CD4-positive, alpha-beta T cell (primary cell): ENCODE data around the gene YARS1. TPM values are rescaled to one million over a fixed set of nuclear protein-coding genes. Genes with fewer than 3 reads are reported as not detected.

ENCODE experiments used
- ATAC-seq: fragments of 200-7000 bp; cut with Tn5 transposase; one replicate; pipeline ENCODE4 v1.10.0; 2022; ENCODE audit warnings: mild to moderate bottlenecking; ENCODE audit not compliant: poor library complexity
- CTCF ChIA-PET: fragments of 350-600 bp; sonication (Branson Sonifier 250); formaldehyde crosslinking; loops from one replicate; lab custom pipeline; 2021; ENCODE audit warnings: antibody characterized with exemption, inconsistent platforms; lab: Charles Lee
- POLR2A ChIA-PET: fragments of 350-600 bp; sonication (Branson Sonifier 250); formaldehyde crosslinking; loops from one replicate; lab custom pipeline; 2021; ENCODE audit warnings: antibody characterized with exemption, inconsistent platforms; lab: Charles Lee
- DNase-seq, 14 experiments: peaks; one replicate each; pipeline ENCODE4 v3.0.0-alpha.2; 2013 to 2020; ENCODE audit warnings: mixed read lengths in 2 of 14
- H3K27ac ChIP-seq, 2 donors: one replicate each; pipeline versions ENCODE4 v1.5.1 to v1.7.0; 2013; ENCODE audit warnings: low read length in 2 of 2, low read depth in 1 of 2, mild to moderate bottlenecking in 1 of 2
- H3K27me3 ChIP-seq, 2 experiments: 1 replicate in 1 of 2; 2 replicates in 1 of 2; pipeline versions ENCODE4 v1.6.1 to v1.7.0; 2013; ENCODE audit warnings: low read length in 2 of 2, control low read depth in 1 of 2, mild to moderate bottlenecking in 1 of 2, moderate library complexity in 1 of 2; ENCODE audit not compliant: insufficient read depth in 2 of 2, control insufficient read depth in 1 of 2
- H3K36me3 ChIP-seq: one replicate; pipeline ENCODE4 v1.6.1; 2013; ENCODE audit warnings: low read length, control low read depth; ENCODE audit not compliant: insufficient read depth
- H3K4me1 ChIP-seq: one replicate; pipeline ENCODE4 v1.6.1; 2013; ENCODE audit warnings: low read length, control low read depth; ENCODE audit not compliant: insufficient read depth
- H3K4me3 ChIP-seq: one replicate; pipeline ENCODE4 v1.5.1; 2013; ENCODE audit warnings: mild to moderate bottlenecking, low read length, moderate library complexity
- H3K9me3 ChIP-seq, 2 experiments: 1 replicate in 1 of 2; 2 replicates in 1 of 2; pipeline versions ENCODE4 v1.6.1 to v1.7.0; 2013; ENCODE audit warnings: low read length in 2 of 2, mild to moderate bottlenecking in 2 of 2, control low read depth in 1 of 2, moderate library complexity in 1 of 2; ENCODE audit not compliant: control insufficient read depth in 1 of 2, insufficient read depth in 1 of 2
- H3K27ac Mint-ChIP-seq: one replicate; pipeline ENCODE4 v1.8.0; 2020; ENCODE audit warnings: mixed read lengths
- H3K27me3 Mint-ChIP-seq: one replicate; pipeline ENCODE4 v1.8.0; 2021; ENCODE audit warnings: mixed read lengths
- H3K36me3 Mint-ChIP-seq: one replicate; pipeline ENCODE4 v1.8.0; 2021; ENCODE audit warnings: low read depth, mixed read lengths
- H3K4me1 Mint-ChIP-seq: one replicate; pipeline ENCODE4 v1.8.0; 2021; ENCODE audit warnings: low read depth, mixed read lengths
- H3K4me3 Mint-ChIP-seq: one replicate; pipeline ENCODE4 v1.8.0; 2020; ENCODE audit warnings: mild to moderate bottlenecking, mixed read lengths
- H3K9me3 Mint-ChIP-seq: one replicate; pipeline ENCODE4 v1.8.0; 2020; ENCODE audit warnings: mixed read lengths
- intact Hi-C, 2 experiments: fragments of 100-400 bp; cut with DNase I in 1 of 2; cut with micrococcal nuclease in 1 of 2; formaldehyde crosslinking; loops; one replicate each; pipeline versions ENCODE4 v1.15.1 to v1.9.0; 2023 to 2025; cut with DNase I, micrococcal nuclease
- total RNA-seq, 174 experiments: library from RNA in 2 of 174; stranded (reverse) in 2 of 174; gene quantifications; one replicate each; pipeline ENCODE4 v1.2.3 and lab custom pipeline; 2021 to 2026
- TF ChIP-seq, protein P1 (sequence below): fragments of 200-600 bp; IDR thresholded peaks from one replicate; pipeline ENCODE4 v1.8.0; 2022; ENCODE audit warnings: antibody characterized with exemption, mild to moderate bottlenecking

The YARS1 gene
- total RNA-seq, 2 experiments from 2014 or later = 67.6 to 73.2 TPM

GRCh38 chr1:32770221-32770731 is 46.9 kb downstream of the YARS1 start:
- ATAC-seq (no peak), DNase-seq (no peak)
- Histone ChIP-seq H3K9me3 (no peaks in the 10 kb centered on the region), H3K36me3 (peaks cover 5% of the 10 kb centered on the region), H3K4me3 (no peak overlapping the region), H3K27ac (no peak overlapping the region), H3K27me3 (no peaks in the 10 kb centered on the region), H3K4me1 (peaks cover 8% of the 10 kb centered on the region)
- ChIA-PET CTCF (interaction anchor here (1.8 kb wide), 1 partner anchor 58 kb away, joined by 9 read pairs; no protein-coding TSS in a partner anchor), POLR2A (no interaction called here)
- H3K4me3 Mint-ChIP-seq = no peak overlapping the region
- no peaks in the 10 kb centered on the region for H3K27me3 Mint-ChIP-seq
- no peak overlapping the region for H3K27ac Mint-ChIP-seq
- TF ChIP-seq, protein P1, sequence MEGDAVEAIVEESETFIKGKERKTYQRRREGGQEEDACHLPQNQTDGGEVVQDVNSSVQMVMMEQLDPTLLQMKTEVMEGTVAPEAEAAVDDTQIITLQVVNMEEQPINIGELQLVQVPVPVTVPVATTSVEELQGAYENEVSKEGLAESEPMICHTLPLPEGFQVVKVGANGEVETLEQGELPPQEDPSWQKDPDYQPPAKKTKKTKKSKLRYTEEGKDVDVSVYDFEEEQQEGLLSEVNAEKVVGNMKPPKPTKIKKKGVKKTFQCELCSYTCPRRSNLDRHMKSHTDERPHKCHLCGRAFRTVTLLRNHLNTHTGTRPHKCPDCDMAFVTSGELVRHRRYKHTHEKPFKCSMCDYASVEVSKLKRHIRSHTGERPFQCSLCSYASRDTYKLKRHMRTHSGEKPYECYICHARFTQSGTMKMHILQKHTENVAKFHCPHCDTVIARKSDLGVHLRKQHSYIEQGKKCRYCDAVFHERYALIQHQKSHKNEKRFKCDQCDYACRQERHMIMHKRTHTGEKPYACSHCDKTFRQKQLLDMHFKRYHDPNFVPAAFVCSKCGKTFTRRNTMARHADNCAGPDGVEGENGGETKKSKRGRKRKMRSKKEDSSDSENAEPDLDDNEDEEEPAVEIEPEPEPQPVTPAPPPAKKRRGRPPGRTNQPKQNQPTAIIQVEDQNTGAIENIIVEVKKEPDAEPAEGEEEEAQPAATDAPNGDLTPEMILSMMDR = no peak
- intact Hi-C loops = loop anchor here (5.0 to 10.0 kb wide), 2 partner anchors 365 to 368 kb away; no protein-coding TSS in a partner anchor
- peaks cover 5% of the 10 kb centered on the region for H3K36me3 Mint-ChIP-seq
- no peaks in the 10 kb centered on the region for H3K9me3 Mint-ChIP-seq
- peaks cover 5% of the 10 kb centered on the region for H3K4me1 Mint-ChIP-seq

DNA sequence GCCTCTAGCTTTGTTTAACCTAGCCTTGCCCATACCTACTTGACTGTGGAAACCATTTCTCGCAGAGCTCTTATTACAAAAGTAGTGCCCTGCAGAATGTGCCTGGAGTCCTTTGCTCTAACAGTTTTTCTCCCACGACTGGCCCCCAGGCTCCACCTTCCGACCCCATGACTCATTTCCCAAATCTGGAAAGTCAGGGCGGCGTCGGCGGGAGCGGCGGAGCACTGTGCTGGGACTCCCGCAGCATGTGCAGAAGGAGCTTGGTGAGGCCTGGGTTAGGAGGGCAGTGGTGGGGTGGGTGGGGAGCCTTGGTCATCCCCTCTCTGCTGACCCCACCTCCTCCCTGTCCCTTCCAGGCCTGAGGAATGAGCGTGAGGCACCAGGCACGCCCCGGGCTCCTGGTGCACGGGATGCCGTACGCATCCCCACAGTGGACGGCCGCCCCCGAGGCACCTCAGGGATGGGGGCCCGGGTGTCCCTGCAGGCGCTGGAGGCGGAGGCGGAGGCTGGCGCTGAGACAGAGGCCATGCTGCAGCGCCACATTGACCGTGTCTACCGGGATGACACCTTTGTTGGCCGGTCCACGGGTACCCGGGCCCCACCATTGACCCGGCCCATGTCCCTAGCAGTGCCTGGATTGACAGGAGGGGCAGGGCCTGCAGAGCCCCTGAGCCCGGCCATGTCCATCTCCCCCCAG is 47.5 kb downstream of the YARS1 start:
- no peak overlapping the region for H3K27ac Mint-ChIP-seq
- peaks cover 8% of the 10 kb centered on the region for H3K4me1 ChIP-seq
- intact Hi-C loops = loop anchor here (5.0 to 10.0 kb wide), 2 partner anchors 365 to 367 kb away; no protein-coding TSS in a partner anchor
- ChIA-PET POLR2A (no interaction called here), CTCF (interaction anchor here (1.6 to 1.8 kb wide), 2 partner anchors 57 kb away, joined by 9 read pairs; no protein-coding TSS in a partner anchor)
- no peaks in the 10 kb centered on the region for H3K27me3 ChIP-seq
- H3K4me3 Mint-ChIP-seq = no peak overlapping the region
- no peaks in the 10 kb centered on the region for H3K9me3 Mint-ChIP-seq
- no peaks in the 10 kb centered on the region for H3K9me3 ChIP-seq
- peaks cover 5% of the 10 kb centered on the region for H3K4me1 Mint-ChIP-seq
- H3K36me3 ChIP-seq = no peaks in the 10 kb centered on the region
- no peak overlapping the region for H3K27ac ChIP-seq
- no peak for DNase-seq
- no peak overlapping the region for H3K4me3 ChIP-seq
- no peaks in the 10 kb centered on the region for H3K27me3 Mint-ChIP-seq
- no peak for ATAC-seq
- H3K36me3 Mint-ChIP-seq = no peaks in the 10 kb centered on the region
- TF ChIP-seq, protein P1 = no peak

DNA sequence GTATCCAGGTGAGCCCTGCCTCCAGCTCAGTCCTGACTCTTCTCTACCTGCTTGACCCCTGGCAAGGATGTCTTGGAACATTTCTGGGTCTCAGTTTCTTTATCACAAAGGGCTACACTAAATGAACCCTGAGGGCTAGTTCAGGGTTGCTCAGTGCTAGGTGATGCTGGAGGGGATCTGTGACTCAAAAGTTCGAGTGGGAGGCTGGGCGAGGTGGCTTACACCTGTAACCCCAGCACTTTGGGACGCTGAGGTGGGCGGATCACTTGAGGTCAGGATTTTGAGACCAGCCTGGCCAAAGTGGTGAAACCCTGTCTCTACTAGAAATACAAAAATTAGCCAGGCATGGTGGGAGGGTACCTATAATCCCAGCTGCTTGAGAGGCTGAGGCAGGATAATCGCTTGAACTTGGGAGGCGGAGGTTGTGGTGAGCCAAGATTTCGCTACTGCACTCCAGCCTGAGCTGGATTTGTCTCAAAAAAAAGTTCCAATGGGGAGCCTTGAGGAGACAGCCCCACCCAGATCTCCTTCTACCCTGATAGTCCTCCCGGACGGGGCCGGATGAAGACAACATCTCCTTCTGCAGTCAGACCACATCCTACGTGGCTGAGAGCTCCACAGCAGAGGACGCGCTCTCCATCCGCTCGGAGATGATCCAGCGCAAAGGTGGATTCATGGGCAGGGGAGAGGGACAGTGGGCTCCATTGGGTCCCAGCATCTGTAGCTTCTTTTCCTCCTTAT is 48.9 kb downstream of the YARS1 start:
- Mint-ChIP-seq H3K4me1 (peaks cover 5% of the 10 kb centered on the region), H3K4me3 (no peak overlapping the region), H3K36me3 (no peaks in the 10 kb centered on the region), H3K27me3 (no peaks in the 10 kb centered on the region), H3K27ac (no peak overlapping the region), H3K9me3 (no peaks in the 10 kb centered on the region)
- intact Hi-C loops = no loop called here
- TF ChIP-seq, protein P1 = no peak
- CTCF ChIA-PET = interaction anchor here (1.6 kb wide), 1 partner anchor 56 kb away, joined by 9 read pairs; no protein-coding TSS in a partner anchor
- Histone ChIP-seq H3K36me3 (no peaks in the 10 kb centered on the region), H3K27me3 (no peaks in the 10 kb centered on the region), H3K9me3 (no peaks in the 10 kb centered on the region), H3K27ac (no peak overlapping the region), H3K4me3 (no peak overlapping the region), H3K4me1 (peaks cover 6% of the 10 kb centered on the region)
- POLR2A ChIA-PET = no interaction called here
- ATAC-seq = no peak
- no peak for DNase-seq
